Stomach (tissue), 4 donors: ENCODE measurements around the gene CRKL.

Experiments
- POLR2A ChIP-seq, 4 donors: fragments of 450-650 bp; IDR thresholded peaks; one replicate each; pipeline ENCODE4 v1.6.1; 2016; ENCODE audit warnings: antibody characterized with exemption in 4 of 4, control low read depth in 2 of 4, mild to moderate bottlenecking in 1 of 4, moderate library complexity in 1 of 4
- TF ChIP-seq, protein P1 (sequence below), 7 experiments: fragments of 450-650 bp in 4 of 7; fragments of 200-600 bp in 3 of 7; sonication (generic) in 3 of 7; IDR thresholded peaks; one replicate each; pipeline ENCODE4 v1.5.1; 2016 to 2019; ENCODE audit warnings: antibody characterized with exemption in 7 of 7, control low read depth in 2 of 7, mild to moderate bottlenecking in 1 of 7

DNA sequence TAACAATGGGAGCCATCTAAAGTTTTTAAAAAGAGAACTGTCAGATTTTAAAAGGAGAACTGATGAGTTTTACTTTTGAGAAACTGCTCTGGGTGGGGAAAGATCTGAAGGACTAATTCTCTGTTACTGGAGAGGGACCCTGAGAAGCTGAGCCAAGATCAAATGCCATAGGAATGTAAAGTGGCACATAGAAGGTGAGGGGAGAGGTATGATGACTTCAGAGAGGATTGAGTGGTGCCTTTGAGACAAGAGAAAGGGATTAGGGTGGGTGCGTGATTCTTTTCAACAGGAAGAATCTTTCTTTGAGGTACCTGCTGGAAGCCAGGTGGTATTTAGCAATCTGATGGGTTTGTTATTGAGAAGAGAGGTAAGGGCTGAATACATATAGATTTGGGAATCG is 9.0 kb downstream of the CRKL start:
- no peak for TF ChIP-seq POLR2A (IDR thresholded peaks at IDR 0.05)
- TF ChIP-seq, protein P1, sequence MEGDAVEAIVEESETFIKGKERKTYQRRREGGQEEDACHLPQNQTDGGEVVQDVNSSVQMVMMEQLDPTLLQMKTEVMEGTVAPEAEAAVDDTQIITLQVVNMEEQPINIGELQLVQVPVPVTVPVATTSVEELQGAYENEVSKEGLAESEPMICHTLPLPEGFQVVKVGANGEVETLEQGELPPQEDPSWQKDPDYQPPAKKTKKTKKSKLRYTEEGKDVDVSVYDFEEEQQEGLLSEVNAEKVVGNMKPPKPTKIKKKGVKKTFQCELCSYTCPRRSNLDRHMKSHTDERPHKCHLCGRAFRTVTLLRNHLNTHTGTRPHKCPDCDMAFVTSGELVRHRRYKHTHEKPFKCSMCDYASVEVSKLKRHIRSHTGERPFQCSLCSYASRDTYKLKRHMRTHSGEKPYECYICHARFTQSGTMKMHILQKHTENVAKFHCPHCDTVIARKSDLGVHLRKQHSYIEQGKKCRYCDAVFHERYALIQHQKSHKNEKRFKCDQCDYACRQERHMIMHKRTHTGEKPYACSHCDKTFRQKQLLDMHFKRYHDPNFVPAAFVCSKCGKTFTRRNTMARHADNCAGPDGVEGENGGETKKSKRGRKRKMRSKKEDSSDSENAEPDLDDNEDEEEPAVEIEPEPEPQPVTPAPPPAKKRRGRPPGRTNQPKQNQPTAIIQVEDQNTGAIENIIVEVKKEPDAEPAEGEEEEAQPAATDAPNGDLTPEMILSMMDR (IDR thresholded peaks at IDR 0.05) = no peak
